Stimulated activated CD8-positive, alpha-beta memory T cell treated with anti-CD3 and anti-CD28 coated beads, Interleukin-7, amount 100 ng/mL, for 48 hours (primary cell): Measurements from ENCODE around the gene LRIG1.

Experiments
- DNase-seq, 2 donors: peaks; one replicate each; pipeline ENCODE4 v3.0.0-alpha.2; 2020; ENCODE audit warnings: low read depth in 1 of 2; ENCODE audit errors: extremely low read depth in 1 of 2

The LRIG1 gene

DNA sequence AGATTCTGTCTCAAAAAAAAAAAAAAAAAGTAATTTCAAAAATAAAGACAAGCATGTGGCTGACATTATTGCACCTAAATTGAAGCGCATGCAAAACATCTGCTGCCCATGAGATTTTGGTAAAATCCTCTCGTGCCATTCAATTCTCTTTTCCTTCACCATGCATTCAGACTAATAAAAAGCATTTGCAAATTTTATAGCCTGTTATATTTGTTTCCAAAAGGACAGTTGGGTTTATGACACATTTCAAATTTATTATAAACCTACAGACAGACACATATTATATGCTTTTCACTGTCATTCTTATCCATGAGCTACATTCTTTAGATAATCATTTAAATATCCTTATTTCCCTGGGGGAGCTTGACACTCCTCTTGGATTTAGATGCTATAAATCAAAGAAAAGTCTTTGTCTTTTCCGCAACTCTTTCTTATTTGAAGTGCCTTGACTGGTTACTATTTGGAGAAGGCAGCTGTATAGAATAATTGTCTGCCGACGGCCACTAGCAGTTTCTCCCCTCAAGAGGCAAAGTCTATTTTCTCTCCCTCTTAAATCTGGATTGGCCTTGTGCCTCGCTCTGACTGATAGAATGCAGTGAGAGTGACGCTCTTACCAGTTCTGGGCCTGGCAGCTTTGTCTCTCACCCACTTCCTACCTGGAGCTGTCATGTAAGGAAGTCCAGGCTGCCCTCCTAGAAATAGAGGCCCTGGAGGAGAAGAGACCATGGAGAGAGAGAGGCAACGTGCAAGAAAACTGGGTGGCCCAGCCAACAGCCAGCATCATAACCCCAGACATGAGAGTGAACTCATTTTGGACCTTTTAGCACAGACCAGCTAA, 6.8 kb upstream of the LRIG1 start:
- no peak for DNase-seq

DNA sequence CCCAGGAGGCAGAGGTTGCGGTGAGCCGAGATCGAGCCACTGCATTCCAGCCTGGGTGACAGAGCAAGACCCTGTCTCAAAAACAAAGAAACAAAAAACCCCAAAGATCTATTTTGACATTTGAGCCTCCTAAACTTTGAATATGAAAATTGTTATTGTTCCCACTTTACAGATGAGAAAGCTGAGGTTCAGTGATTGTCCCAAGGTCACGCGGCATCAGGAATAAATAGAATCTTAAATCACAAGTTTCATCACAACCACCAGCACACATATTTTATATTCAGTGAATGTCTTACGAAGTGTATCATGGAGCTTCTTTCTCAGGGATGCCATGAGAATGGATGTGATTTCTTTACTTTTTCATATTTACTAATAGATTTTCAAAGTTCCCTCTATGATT, 5.3 kb upstream of the LRIG1 start:
- no peak for DNase-seq

DNA sequence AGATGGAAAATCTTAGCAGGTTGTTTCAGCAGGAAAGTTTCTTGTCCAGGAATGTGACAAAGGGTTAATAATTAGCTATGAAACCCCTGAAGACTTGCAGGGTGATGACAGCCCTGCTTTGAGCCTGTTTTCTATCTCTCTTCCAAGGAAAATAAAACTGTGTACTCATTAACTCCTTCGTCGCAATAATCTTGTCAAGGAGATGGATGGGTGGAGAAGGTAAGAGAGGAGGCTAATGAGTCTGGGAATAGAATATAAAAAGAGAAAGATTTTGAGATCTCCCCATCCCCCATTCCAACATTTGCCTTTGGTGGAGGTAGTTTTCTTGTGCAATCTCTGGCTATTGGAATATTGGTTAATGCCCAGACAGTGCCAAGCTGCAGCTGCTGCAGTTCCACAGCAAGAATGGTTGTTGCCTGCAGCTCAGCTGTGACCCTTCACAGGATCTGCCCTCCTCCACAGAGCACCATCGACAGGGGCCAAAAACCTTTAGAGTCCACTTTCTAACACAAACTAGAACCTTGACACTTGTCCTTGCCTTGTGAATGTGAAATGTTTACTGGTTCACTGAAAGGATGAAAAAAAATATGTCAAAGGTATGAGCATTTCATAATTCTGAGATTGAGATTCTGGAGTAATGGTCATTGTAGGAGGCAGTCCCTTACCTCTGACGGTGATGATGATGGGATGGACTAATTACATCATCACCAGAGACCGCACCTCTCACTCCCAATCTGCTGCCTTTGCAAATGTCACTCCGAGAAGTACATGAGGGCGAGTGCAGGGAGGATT, 4.2 kb upstream of the LRIG1 start:
- no peak for DNase-seq

DNA sequence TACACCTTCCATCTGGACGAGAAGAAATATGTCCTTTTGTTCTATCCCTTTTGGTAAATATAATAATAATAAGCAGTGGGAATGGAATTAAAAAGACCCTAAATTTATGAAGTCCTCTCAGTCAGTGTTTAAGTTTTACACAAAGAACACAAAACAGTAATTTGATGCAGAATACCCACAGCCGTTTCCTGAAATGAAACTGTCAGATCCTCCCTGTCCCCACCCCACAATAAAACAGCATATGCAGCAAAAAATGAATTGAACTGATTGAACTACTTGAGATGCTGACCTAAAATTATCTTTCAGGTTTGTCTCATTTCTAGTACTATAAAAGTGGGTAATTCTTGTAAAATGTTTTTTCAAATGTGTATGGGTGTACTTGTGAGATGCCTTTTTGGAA, 2.2 kb upstream of the LRIG1 start:
- DNase-seq: no peak

DNA sequence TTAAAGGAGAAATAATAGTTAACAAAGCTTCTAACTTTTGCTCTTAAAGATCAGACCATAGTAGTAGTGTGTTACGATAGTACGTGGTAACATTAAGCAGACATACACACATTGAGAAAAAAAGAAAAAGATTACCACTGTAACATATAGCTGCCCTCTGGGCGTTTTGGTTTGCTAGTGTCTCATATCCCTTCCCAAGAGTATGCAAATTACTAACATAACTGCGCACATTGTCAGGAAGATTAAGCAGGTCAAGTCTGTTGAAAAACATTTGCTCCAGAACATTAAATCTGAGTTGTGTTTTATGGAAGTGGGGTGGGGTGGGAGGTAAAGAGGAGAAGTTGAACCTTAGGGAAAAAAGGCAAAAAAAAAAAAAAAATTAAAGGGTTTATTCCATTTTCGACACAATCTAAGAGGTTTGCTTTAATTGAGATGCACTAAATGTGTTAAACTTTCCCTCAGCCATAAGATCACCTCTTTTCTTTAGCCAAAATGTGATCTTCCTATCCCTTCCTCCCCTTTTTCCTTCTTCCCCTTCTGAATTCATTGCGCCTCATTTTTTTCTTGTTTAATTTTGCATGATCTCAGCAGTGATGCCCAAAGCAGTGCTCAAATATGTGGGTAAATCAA, 1.5 kb upstream of the LRIG1 start:
- DNase-seq: no peak

DNA sequence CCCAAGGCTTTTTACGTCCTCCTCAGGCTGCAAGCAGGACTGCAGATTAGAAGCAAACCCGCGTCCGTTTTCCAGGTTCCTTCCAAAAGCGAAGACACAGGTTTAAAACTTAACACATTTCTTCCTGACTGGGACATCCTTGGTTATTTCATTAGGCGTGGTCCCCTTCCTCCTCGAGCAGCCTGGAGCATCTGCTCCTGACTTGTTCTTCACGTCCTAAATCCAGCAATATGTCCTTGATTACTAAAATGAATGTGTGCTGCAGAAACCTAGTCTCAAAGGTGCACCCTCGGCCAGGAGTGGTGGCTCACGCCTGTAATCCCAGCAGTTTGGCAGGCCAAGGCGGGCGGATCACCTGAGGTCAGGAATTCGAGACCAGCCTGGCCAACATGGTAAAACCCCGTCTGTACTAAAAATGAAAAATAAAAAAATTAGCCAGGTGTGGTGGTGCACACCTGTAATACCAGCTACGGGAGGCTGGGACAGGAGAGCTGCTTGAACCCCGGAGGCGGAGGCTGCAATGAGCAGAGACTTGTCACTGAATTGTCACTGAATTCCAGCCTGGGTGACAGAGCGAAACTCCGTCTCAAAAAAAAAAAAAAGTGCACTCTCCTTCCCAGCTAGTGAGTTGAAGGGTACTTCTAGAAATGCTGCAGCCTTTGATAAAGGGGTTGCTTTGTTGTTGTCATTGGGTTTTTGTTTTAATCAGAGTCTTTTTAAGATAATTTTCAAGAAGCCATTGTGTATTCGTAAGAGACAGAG, 842 bp upstream of the LRIG1 start:
- DNase-seq: no peak

DNA sequence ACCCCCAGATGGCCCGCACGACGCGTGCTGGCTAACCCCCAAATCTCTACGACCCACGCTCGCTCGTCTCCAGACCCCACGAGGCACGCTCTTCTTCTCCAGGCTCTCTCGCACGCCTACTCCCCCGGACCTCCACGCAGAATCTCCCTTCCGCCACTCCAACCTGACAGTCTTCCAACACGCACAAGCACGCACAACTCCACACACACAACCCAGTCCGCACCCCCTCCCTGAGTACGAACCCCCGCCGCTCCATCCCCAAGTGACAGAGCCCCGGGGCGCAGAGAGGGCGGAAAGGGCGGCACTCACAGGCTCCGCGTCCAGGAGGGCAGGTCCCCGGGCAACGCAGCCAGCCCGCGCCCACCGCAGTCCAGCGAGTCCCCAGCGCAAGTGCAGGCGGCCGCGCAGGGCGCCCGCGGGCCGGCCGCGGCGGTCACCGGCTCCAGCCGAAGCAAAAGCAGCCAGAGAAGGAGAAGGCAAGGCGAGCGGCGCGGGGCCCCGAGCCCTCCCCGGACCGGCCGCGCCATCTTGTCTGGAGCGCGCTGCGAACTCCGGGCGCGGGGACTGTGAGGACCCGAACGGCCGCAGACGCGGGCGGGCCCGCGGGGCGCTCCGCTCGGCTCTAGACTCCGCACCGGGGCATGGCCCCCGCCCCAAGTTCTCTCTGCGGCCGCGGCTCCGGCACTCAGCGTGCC, 794 bp downstream of the LRIG1 start:
- no peak for DNase-seq

DNA sequence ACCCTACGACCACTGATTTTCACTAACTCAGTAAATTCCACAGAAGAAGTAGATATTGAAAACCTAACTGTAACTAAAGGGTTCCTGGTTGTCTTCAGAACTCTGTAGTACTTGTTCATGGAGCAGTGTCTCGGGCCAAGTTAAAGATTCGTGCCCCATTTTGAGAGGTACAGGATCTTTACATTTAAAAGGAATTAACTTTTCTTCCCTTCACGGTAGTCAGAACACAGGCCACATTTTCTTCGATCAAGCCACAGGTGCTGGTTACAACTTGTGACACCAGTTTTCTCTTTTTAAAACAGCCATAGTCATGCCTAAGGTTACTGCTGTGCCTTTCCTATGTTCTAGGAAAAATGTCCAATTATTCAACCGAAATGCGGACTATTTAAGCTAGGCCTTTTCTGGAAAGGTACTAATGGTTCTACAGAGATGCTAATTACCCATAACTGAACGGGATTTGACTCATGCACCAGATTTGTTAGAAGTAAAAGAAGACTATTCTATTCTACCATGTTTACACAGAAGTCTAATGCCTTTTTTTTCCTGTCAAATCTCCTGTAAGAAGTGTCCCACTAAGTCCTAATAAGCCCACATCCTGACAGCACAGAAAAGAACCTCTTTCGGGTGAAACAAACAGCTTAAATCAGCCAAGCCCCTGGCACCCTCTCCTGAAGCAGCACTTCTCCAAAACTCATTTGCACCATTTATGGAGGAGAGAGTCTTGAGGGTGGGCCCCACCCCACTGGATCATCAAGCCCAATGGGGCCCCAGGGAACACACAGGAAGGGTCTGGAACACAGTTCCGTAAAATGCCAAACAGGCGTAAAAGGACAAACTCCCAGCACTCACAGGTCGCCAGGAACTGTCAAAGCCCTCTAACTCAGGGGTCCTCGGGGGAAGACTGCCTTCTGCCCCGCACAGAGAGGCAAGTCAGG, 1.9 kb downstream of the LRIG1 start:
- no peak for DNase-seq

DNA sequence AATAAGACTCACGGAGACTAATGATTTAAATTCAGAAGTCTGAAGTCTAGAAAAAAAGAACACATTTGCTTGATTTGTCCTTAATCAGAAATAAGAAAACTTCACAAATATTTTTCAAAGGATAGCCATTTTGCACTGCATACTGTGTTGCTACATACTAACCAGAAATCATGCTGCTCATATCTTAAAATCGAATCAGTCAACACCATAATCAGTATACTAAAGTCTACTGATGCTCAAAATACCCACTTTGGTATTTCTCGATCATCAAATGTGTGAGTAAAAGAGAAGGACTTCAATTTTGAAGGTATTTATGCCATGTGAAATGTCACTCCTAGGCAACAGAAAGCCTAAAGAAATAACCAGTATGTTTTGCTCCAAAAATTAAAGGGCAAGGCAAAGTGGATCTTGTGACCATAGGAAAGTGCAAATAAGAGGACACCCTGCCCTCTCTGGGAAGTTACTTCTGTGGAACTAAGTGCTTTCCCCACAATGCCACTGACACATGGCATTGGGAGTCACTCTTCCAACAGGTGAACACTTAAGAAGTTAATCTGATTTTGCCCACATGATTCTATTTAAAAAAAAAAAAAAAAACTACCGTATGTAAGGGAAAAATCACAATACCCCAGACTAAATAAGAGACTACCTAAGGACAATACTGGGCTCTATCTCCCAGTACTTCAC, 2.7 kb downstream of the LRIG1 start:
- no peak for DNase-seq

DNA sequence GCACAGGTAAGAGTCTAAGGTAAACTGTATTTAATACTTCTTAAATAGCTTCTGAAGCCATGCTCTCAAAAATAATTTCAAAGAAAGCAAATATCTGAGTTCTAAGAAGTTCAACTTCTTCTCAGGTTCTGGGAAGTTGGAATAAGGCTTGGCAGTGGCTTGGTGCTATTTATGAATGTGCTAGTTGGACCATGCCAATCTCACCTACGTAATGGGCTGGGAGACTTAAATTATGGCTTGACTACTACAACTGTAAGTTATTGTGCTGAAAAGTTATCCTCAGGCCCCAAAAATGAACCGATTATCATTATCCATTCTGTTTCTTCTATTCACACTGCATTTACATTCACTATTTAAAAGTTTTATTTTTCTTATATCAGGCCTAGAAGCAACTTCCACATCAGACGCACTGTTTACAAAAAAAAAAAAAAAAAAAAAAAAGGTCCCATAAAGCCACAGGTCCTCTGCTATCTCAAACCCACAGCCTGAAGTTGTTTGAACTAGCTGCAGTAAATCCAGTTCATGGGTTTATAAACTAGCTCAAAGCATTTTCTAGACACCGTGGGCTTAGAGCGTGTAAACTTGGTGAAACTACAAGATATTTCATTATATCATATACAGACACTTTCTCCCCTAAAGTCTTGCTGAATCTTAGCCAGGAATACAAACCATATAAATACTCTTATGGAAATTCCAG, 3.4 kb downstream of the LRIG1 start:
- no peak for DNase-seq

DNA sequence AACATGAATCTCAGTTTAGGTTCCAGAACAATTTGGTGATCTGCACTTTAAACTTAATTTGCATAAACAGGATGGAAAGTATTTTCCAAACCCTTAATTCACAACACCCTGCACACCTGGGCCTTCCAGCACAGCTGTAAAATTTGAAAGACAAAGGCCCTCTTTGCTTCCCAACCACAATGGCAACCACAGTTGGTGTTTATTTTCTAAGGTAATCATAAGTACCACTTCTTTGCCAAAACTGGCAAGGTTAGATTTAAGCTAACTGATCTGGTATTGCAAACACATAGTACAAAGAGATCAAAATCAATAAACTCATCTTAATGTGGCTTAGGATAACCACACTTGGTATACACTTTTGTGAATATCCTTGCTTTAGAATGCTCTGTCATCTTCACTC, 4.1 kb downstream of the LRIG1 start:
- no peak for DNase-seq

DNA sequence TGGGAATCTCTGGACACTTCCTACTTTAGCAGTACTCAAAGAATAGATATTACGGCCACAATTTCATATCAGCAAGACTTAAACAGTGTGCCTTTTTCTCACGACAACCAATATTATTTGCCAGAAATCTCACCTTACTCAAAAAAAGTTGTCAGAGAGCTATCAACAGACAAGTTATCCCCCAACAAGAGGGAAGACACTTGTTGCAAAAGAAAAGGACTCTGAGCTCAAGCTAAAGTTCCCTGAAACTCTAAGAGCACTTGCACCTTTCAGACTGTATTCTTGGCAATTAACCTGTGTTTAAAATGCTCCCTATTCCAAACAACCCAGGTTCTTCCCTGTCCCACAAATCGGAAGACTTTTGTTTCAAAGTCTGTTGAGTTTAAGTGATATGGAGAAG, 4.5 kb downstream of the LRIG1 start:
- no peak for DNase-seq

DNA sequence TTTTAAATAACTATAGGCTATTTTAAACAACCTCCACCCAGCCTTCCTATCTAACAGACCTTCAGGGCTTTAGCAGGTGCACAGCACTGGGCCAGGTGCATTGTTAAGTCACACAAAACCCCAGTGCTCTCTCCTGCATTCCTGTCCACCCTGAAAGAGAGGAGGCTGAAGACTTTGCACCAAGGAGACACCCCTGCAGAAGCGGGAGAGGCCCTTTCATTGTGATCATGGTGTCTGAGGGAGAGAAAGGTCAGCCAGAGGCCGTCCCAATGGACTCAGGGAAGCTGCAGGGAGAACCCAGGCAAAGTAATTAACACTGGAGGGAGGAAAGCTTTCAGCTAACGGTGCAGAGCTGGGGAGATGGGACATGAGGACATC, 5.2 kb downstream of the LRIG1 start:
- no peak for DNase-seq

DNA sequence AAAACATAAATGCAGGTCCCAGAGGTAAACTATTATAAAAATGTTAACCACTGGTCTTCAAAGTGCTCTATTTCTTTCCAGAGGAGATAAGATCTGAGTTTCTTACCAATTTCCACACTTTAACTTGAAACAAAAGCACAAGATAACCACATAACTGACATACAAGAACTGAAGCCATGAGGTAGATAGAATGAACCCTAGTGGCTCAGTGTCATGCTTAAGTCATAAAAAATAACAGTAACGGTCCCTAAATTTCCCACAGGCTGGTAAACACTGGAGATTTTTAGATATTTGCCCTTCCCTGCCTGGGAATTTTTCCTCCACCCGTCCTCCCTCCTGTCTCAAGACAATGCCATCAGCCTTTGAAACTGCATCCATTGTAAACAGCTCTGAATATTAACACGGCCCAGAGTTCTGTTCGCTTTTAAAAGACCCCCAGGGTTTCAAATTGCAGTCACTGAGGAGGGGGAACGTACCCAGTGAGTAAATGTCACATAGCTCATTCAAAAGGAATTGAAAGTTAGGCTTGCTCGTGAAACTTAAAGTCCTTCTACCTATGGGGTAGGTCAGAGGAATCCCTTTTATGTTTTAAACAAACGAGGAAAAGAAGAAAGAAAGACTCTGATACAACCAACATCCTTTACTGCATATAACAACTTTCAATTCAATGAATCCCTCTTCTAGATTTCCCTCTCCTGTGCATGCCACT, 5.7 kb downstream of the LRIG1 start:
- no peak for DNase-seq

DNA sequence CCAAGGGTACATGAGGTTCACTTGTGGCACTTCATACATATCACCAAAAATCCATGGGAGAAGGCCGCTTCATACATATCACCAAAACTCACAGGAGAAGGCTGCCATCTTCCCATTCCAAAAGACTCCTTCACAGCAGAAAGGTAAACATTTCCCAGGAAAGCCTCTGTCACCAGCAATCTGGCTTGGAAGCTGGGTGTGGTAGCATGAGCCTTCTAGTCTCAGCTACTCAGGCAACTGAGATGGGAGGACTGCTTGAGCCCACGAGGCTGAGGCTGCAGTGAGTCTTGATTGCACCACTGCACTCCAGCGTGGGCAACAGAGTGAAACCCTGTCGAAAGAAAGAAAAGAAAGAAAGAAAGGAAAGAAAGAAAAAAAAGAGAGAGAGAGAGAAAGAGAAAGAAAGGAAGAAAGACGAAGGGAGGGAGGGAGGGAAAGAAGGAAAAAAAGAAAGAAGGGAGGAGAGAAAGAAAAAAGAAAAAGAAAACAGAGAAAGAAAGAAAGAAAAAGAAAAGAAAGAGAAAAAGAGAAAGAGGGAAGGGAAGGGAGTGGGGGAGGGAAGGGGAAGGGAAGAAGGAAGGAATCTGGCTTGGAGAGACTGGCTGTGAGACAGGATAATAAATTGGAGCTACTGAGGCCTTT, 7.2 kb downstream of the LRIG1 start:
- no peak for DNase-seq

DNA sequence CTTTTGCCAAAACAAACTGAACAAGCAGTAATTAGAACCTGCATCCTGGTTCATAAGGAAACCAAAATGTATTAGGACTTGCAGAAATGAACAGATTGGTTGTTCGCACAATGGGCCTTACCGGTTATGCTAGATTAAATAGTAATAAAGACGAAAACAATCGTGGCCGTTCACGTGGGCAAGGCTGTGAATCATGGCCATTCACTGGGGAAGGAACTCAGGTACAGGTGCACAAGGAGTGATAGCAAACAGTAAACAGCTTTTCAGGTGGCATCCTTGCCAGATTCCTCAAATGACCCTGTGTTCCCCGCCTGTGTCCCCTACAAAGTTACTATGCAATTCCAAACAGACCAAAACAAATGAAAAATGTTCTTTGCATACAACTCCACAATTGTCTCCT, 8.2 kb downstream of the LRIG1 start:
- no peak for DNase-seq

DNA sequence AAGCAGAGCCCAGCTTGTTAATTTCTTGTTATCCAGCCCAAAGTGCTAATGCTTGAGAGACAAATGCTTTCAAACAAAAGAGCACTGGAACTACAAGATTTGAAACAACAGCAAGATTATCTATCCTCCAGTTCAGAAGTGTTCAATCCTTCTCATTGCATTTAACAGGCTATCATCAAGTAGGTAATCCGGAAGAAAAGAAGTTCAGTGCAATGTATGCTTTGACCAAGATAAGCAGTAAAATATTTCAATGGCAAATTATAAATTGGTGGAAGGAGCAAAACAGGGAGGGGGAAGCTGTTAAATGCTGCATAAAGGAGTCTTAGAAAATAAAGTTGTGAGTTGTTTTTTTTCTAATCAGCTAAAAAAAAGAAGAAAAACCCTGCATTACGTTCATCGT, 8.8 kb downstream of the LRIG1 start:
- DNase-seq: no peak
